GM12891 (cell line): ENCODE results near the gene LRP5.

Source experiments
- POLR2A ChIP-seq: IDR thresholded peaks from 2 replicates; pipeline ENCODE4 v1.6.1; 2011; ENCODE audit warnings: low read depth, low read length, control low read depth
- POLR2AphosphoS5 ChIP-seq: IDR thresholded peaks from 2 replicates; pipeline ENCODE4 v1.6.1; 2011; ENCODE audit warnings: low read depth, low read length, control low read depth
- TAF1 ChIP-seq: IDR thresholded peaks from 2 replicates; pipeline ENCODE4 v1.6.1; 2011; ENCODE audit warnings: low read depth, low read length, control low read depth

DNA sequence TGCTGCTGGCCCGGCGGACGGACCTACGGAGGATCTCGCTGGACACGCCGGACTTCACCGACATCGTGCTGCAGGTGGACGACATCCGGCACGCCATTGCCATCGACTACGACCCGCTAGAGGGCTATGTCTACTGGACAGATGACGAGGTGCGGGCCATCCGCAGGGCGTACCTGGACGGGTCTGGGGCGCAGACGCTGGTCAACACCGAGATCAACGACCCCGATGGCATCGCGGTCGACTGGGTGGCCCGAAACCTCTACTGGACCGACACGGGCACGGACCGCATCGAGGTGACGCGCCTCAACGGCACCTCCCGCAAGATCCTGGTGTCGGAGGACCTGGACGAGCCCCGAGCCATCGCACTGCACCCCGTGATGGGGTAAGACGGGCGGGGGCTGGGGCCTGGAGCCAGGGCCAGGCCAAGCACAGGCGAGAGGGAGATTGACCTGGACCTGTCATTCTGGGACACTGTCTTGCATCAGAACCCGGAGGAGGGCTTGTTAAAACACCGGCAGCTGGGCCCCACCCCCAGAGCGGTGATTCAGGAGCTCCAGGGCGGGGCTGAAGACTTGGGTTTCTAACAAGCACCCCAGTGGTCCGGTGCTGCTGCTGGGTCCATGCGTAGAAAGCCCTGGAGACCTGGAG, 74.1 kb downstream of the LRP5 start:
- TF ChIP-seq TAF1, result no peak
- no peak for TF ChIP-seq POLR2A
- TF ChIP-seq POLR2AphosphoS5, result no peak
